Cerebellar cortex (tissue), 1 donor: ENCODE data around the gene NUB1.

Experiments
- DNase-seq: peaks from one replicate; pipeline ENCODE4 v3.0.0-alpha.2; 2015; ENCODE audit warnings: low spot score

Gene NUB1

DNA sequence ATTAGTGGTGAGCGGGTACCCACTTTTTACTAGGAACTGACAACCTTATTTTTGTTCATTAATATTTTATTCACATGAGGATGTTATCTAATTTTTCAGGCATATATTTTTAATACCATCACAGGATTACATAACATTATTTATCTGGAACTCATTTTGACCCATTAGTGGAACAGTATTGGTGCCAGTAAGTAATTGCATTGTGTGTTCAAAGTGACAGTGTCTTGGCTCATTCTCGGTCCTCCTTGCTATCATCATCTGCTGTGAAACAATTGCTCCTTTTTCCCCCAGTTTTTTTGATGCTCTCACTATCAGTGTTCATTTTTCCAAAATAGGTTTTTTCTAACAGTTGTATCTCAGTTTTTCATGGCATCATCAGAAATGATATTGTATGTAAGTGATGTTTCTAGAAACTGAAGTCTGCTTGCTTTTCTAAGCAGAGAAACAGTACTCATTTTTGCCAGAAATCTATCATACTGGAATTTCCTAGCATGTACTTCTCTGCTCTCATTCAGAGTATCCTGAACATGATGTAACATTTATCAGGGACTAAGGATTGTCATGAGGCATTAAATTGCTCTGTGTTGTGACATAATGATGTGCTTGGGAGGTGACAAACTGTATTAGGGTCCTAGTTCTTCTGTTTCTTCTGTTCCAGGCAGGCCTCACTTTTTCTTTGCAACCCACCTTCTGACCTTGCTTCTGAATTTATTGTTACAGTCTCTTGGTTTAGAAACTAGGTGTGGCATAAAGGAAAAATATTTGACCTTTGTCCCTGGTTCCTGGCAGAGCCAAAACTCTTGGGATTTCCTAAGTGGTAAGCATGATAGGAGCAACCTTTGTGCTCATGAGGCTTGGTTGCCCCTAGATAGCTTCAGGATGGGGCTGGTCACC, 4.2 kb downstream of the NUB1 start:
- no peak for DNase-seq

- no peak for DNase-seq
Measured at GRCh38 chr7:151346470-151346769, 4.8 kb downstream of the NUB1 start.

DNA sequence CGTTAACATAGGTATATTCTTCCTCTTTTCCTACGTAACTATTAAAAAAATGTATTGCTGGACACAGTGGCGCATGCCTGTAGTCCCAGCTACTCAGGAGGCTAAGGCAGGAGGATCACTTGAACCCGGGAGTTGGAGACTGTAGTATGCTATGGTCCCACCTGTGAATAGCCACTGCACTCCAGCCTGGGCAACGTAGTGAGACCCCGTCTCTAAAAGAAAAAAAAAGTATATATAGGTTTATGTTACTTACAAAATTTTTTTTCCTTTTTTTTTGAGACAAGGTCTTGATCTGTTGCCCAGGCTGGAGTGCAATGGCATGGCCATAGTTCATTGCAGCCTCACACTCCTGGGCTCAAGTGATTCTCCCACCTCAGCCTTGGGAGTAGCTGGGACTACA, 5.6 kb downstream of the NUB1 start:
- DNase-seq = no peak

GRCh38 chr7:151348970-151349369, 7.4 kb downstream of the NUB1 start:
- DNase-seq = no peak

- no peak for DNase-seq
Measured at GRCh38 chr7:151349507-151349853, 7.9 kb downstream of the NUB1 start.

DNA sequence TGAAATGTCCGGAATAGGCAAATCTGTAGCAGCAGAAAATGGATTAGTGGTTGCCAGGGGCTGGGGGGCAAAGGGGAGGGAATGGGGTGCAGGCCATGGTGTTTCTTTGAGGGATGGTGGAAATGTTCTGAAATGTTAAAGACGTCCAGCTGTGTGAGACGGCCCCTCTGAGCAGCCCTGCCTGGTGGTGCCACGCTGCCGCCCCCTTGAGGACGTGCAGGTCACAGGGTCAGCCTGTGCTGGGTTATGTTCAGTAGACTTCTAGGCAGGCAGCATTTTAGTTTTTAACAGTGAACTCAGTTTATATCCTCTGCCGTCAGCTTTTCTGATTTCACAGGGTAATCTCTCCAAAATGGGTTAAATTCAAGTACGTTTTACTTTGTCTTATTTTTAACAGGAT, 9.4 kb downstream of the NUB1 start:
- DNase-seq = no peak

- DNase-seq = no peak
Measured at GRCh38 chr7:151351967-151352366, 10.4 kb downstream of the NUB1 start.

- DNase-seq = no peak
Measured at GRCh38 chr7:151352512-151352911, 10.9 kb downstream of the NUB1 start.

DNA sequence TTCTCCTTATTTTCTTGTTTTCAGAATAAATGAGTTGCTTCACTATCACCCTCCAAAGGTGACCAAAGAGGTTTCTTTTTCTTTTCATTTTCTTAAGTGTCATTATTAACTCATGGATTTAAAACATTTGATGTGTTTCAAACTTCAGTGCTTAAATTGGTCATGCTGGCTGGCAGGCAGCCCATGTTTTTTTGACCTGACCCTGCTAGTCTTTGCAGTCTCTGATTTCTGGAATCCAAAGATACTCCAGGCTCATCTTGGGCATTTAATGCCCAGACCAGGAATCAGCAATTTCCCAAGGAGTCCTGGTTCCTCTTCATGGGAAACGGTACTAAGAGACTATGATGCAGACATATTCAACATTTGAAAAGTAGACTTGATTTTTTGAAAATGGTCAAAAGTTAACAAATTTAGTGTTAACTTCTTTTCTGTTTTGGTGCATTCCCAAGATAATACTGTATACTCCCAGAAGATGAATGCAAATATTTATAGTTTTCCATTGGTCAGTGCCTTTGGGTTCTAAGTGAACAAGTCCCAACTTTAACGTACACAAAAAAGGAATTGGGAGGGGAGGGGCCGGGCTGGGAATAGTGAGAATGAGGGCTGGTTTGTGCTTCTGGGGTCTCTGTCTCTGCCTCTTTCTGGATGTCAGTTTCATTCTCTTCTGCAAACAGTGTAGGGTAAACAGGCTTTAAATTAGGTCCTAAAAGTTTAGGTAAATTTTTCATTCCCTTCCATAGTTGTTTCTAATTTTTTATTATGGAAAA, 19.8 kb downstream of the NUB1 start:
- DNase-seq = no peak

DNA sequence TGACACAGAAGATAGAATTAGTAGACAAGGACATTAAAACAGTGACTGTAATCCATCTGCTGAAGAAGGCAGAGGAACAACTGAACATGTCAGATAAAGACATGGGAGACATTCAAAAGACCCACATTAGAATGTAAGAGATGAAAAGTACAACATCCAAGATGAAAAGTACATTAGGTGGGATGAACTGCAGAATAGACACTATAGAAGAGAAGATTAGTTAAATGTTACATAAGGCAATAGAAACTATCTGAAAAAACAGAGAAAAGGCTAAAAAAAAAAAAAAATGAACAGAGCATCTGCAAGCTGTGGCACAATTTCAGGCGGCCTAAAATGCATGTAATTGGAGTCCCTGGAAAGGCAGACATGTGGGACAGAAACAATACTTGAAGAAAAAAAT, 21.6 kb downstream of the NUB1 start:
- DNase-seq = no peak

- DNase-seq = no peak
Measured at GRCh38 chr7:151366166-151366879, 24.7 kb downstream of the NUB1 start.

GRCh38 chr7:151366880-151367222, 25.2 kb downstream of the NUB1 start:
- DNase-seq = no peak

GRCh38 chr7:151367284-151367683, 25.7 kb downstream of the NUB1 start:
- DNase-seq = no peak

DNA sequence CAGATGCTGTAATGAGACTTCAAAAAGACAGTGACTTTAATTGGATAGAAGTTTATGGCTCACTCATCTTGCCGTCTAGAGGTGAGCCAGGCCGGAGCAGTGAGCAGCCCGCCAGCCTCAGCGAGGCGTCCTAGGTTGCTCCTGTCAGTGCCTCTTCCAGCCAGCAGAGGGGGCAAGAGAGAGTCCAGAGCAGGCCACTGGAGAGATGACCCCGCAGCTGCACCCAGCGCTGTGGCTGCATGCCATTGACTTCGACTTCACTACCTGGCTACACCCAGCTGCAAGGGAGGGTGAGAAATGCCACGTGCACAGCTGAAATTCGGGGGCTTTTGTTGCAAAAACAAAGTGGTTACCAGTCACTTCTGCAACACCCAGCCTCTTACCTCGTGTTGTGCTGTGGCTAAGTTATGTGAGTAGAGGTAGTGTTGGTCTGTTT, 26.5 kb downstream of the NUB1 start:
- peak; percentile 66 for DNase-seq

DNA sequence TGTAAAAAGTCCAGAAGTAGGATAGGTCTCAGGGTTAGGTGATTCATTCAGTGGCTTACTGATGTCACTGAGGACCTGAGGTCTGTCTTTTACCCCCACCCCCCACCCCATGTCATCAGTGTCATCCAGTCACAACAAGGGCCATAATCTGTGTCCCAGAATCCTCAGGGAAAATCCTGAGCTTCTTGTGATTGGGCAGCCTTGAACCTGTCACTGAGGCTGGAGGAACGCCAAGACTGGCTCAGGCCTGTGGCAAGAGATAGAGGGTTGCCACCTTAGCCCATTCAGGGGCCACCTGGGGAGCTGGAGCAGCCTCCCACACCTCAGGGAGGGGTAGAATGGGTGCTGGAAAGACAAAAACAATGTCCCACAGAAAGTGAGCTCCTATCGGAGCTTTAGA, 29.7 kb downstream of the NUB1 start:
- no peak for DNase-seq

GRCh38 chr7:151372612-151373265, 31.1 kb downstream of the NUB1 start:
- no peak for DNase-seq

GRCh38 chr7:151373599-151373998, 32.0 kb downstream of the NUB1 start:
- DNase-seq = no peak

DNA sequence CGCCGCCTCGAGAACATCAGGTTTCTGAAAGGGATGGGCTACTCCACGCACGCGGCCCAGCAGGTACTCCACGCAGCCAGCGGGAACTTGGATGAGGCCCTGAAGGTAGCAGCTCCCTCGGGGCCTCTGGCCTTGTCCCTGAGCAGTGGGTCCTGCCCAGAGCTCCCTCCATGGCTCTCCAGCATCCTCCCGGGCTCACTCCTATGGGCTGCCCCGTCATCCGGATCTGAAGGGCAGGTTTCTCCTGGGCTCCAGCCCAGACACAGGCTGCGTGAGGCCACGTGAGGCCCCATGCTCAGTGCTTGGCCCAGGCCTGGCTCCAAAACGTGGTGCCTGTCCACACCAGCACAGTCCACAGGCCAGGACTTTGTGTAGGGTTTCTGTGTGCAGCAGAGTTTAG, 32.5 kb downstream of the NUB1 start:
- DNase-seq = no peak

DNA sequence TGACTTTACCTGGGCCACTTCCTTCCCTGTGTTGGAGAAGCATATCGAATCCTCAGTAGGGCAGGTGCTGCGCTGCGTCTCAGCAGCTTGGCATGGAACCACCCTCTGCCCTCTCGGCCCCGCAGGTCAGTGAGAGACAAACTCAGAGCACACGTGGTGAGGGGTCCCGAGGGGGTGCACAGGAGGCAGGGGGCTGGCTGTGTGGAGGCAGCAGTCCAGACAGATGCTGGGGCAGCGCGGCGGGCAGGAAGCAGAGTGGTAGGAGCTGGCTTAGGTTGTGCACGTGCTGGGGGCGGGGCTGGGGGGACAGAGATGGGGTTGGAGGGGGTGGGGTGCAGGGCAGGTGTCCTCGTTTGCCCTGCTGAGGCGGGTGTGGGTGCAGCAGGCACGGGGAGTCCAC, 33.1 kb downstream of the NUB1 start:
- no peak for DNase-seq

- no peak for DNase-seq
Measured at GRCh38 chr7:151375530-151376217, 34.1 kb downstream of the NUB1 start.

DNA sequence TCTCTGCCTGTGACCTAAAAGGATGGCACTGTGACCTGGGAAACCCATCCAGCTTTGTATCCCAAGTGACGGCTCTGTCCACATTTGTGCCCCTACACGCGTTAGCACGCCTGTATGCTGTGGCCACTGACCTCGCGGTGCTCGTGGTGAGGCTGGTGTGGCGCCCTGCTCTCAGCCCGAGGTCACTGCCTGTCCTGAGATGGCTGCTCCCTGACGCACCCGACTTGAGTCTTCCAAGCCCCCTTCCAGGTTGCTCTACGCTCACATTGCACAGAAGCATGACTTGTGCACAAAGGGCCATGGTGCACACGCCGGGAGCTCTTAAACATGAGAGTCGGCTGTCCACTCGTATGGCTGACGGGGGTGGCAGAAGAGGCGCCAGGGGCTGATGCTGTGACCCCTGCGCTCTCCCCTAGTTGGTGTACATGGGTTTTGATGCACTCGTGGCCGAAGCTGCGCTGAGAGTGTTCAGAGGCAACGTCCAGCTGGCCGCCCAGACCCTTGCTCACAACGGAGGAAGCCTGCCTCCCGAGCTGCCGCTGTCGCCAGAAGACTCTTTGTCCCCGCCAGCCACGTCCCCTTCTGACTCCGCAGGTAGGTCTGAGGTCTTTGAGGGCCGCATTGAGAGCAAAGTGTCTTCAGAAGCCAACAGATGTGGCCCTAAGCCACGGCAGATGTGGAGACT, 34.7 kb downstream of the NUB1 start:
- DNase-seq = no peak
